GM12878 (cell line): Measurements from ENCODE around the gene KIRREL3. TPM values are rescaled to one million over a fixed set of nuclear protein-coding genes. Genes with fewer than 3 reads are reported as not detected.

Experiments used
- ATAC-seq: fragments of 200-7000 bp; cut with Tn5 transposase; 3 replicates; pipeline ENCODE4 v1.9.1; 2020; ENCODE audit warnings: mild to moderate bottlenecking, moderate library complexity
- BruUV-seq: library from RNA; stranded (reverse); fragments of 400-500 nt; replicated peaks from 2 replicates; lab custom pipeline; 2021; lab: Mats Ljungman, UMichigan
- CTCF ChIA-PET: fragments of 300-600 bp; sonication (Branson Sonifier 250); formaldehyde crosslinking; extraction: SDS; loops from one replicate; lab custom pipeline; 2021; ENCODE audit warnings: inconsistent platforms; lab: Yijun Ruan, JAX
- POLR2A ChIA-PET: fragments of 350-600 bp; formaldehyde crosslinking; extraction: SDS; loops from one replicate; lab custom pipeline; 2021; ENCODE audit warnings: inconsistent platforms; lab: Charles Lee
- RAD21 ChIA-PET: fragments of 300-600 bp; sonication (Branson Sonifier 250); formaldehyde crosslinking; loops from one replicate; lab custom pipeline; 2023; ENCODE audit warnings: antibody characterized with exemption; ENCODE audit not compliant: unreplicated experiment; lab: Charles Lee
- SMC1A ChIA-PET: fragments of 300-600 bp; sonication (Branson Sonifier 250); formaldehyde crosslinking; loops from one replicate; lab custom pipeline; 2023; ENCODE audit not compliant: unreplicated experiment, uncharacterized antibody; lab: Charles Lee
- DNase-seq: peaks from one replicate; pipeline ENCODE4 v3.0.0-alpha.2; 2011; ENCODE audit warnings: low read depth, low spot score
- FAIRE-seq: peaks from 3 replicates; lab custom pipeline; 2011; peaks lifted over from hg19 to GRCh38; lab: Jason Lieb, UNC
- H2AFZ ChIP-seq: 2 replicates; pipeline ENCODE4 v1.6.0; 2011; ENCODE audit warnings: low read depth, low read length, control low read depth; ENCODE audit not compliant: control insufficient read depth
- H3K27ac ChIP-seq: 2 replicates; pipeline ENCODE4 v1.5.1; 2011; ENCODE audit warnings: control low read depth; ENCODE audit not compliant: control insufficient read depth, insufficient read depth
- H3K27me3 ChIP-seq, 2 experiments: replicated peaks in 1 of 2; 2 replicates each; pipeline versions ENCODE4 v1.6.0 to v1.6.1; 2011; ENCODE audit warnings: low read length in 1 of 2; ENCODE audit not compliant: control insufficient read depth in 2 of 2, insufficient read depth in 2 of 2
- H3K36me3 ChIP-seq, 2 experiments: 2 replicates each; pipeline ENCODE4 v1.5.1; 2011; ENCODE audit warnings: low read length in 1 of 2; ENCODE audit not compliant: control insufficient read depth in 2 of 2, insufficient read depth in 2 of 2
- H3K4me1 ChIP-seq: 2 replicates; pipeline ENCODE4 v1.6.1; 2011; ENCODE audit warnings: mild to moderate bottlenecking, low read length, moderate library complexity, mixed read lengths; ENCODE audit not compliant: control insufficient read depth, insufficient read depth
- H3K4me2 ChIP-seq: 2 replicates; pipeline ENCODE4 v1.6.0; 2011; ENCODE audit warnings: control low read depth; ENCODE audit not compliant: control insufficient read depth, insufficient read depth
- H3K4me3 ChIP-seq: fragments of 200-600 bp; sonication (generic); 2 replicates; pipeline ENCODE4 v1.5.1; 2016
- H3K79me2 ChIP-seq: 2 replicates; pipeline ENCODE4 v1.6.0; 2011; ENCODE audit warnings: low read length; ENCODE audit not compliant: control insufficient read depth, insufficient read depth
- H3K9ac ChIP-seq: 2 replicates; pipeline ENCODE4 v1.8.0; 2011; ENCODE audit warnings: low read length, control low read depth, mixed read lengths; ENCODE audit not compliant: control insufficient read depth, insufficient read depth
- H3K9me3 ChIP-seq: replicated peaks from 3 replicates; pipeline ENCODE4 v1.5.1; 2011; ENCODE audit warnings: mild to moderate bottlenecking, low read length; ENCODE audit not compliant: control insufficient read depth, insufficient read depth
- H4K20me1 ChIP-seq: 2 replicates; pipeline ENCODE4 v1.6.0; 2011; ENCODE audit not compliant: control insufficient read depth, insufficient read depth
- ATF2 ChIP-seq: IDR thresholded peaks from 2 replicates; pipeline ENCODE4 v1.6.1; 2012; ENCODE audit warnings: low read length, inconsistent platforms
- CHD2 ChIP-seq: IDR thresholded peaks from 2 replicates; pipeline ENCODE4 v1.6.1; 2011; ENCODE audit warnings: low read depth, low read length, improper control_type of control experiment, borderline replicate concordance
- E2F8 ChIP-seq: fragments of 450-650 bp; IDR thresholded peaks from 2 replicates; pipeline ENCODE4 v1.6.1; 2018; ENCODE audit warnings: mild to moderate bottlenecking, low read depth, moderate library complexity; ENCODE audit not compliant: partially characterized antibody
- EED ChIP-seq: sonication (generic); IDR thresholded peaks from 2 replicates; pipeline ENCODE4 v1.6.1; 2016; ENCODE audit warnings: antibody characterized with exemption, low read depth
- KLF5 ChIP-seq: fragments of 450-650 bp; IDR thresholded peaks from 2 replicates; pipeline ENCODE4 v1.6.1; 2014; ENCODE audit warnings: mild to moderate bottlenecking; ENCODE audit not compliant: partially characterized antibody
- NBN ChIP-seq: fragments of 450-650 bp; IDR thresholded peaks from 2 replicates; pipeline ENCODE4 v1.6.1; 2016
- NR2F1 ChIP-seq: fragments of 450-650 bp; conservative IDR thresholded peaks from 2 replicates; pipeline ENCODE4 v1.6.1; 2017; ENCODE audit warnings: mild to moderate bottlenecking
- PAX5 ChIP-seq: IDR thresholded peaks from 2 replicates; pipeline ENCODE4 v1.6.1; 2011; ENCODE audit warnings: low read depth, low read length, borderline replicate concordance
- POLR2A ChIP-seq: IDR thresholded peaks from 2 replicates; pipeline ENCODE4 v1.6.1; 2011; ENCODE audit warnings: low read depth, mild to moderate bottlenecking, low read length
- PRDM15 ChIP-seq: fragments of 450-650 bp; formaldehyde crosslinking; IDR thresholded peaks from 2 replicates; pipeline ENCODE4 v1.4.0; 2020; ENCODE audit warnings: mild to moderate bottlenecking, moderate library complexity
- RB1 ChIP-seq: fragments of 450-650 bp; formaldehyde crosslinking; IDR thresholded peaks from 2 replicates; pipeline ENCODE4 v1.6.1; 2017; ENCODE audit warnings: mild to moderate bottlenecking, borderline replicate concordance
- ZZZ3 ChIP-seq: IDR thresholded peaks from 2 replicates; pipeline ENCODE4 v1.6.1; 2011; ENCODE audit warnings: low read depth; ENCODE audit not compliant: control insufficient read depth, insufficient read length
- WGBS: methylation state at CpG from one replicate; pipeline ENCODE4 v1.1.6; 2016; ENCODE audit warnings: low lambda C conversion rate; ENCODE audit not compliant: insufficient replicate concordance, insufficient coverage; ENCODE audit errors: missing lambda C conversion rate; 5-methylcytosine and 5-hydroxymethylcytosine counted together
- in situ Hi-C: fragments of 300-500 bp; cut with MboI; formaldehyde crosslinking; loops from 9 replicates; pipeline ENCODE4 v1.14.3; 2018; ENCODE audit warnings: mixed read lengths
- intact Hi-C: fragments of 100-400 bp; cut with micrococcal nuclease; formaldehyde crosslinking; loops from one replicate; pipeline ENCODE4 v1.14.2; 2022; ENCODE audit not compliant: unreplicated experiment
- polyA plus RNA-seq, 11 experiments: library from polyadenylated mRNA; depleted of rRNA in 4 of 11; unstranded in 6 of 11; stranded (reverse) in 5 of 11; fragments of >200 nt; fragmentation: Nextera tagmentation in 4 of 11; fragmentation: Illumina TruSeq in 1 of 11; extraction: Ambion mirVana in 4 of 11; extraction: Trizol in 1 of 11; gene quantifications; 1 replicate in 1 of 11; 2 replicates in 10 of 11; pipeline versions ENCODE4 v1.2.1 to v1.2.3, GENCODE V29; 2011 to 2016; ENCODE audit warnings: inconsistent platforms in 2 of 11, missing spikeins in 2 of 11, low read depth in 1 of 11
- total RNA-seq, 4 experiments: library from RNA; depleted of rRNA in 3 of 4; stranded (reverse); fragments of >200 nt in 3 of 4; fragmentation: Illumina TruSeq in 1 of 4; extraction: Trizol in 1 of 4; gene quantifications; 2 replicates each; pipeline versions ENCODE4 v1.2.1 to v1.2.3, GENCODE V29; 2013 to 2021

KIRREL3 gene
- total and polyA plus RNA-seq, 10 of the 15 experiments (the other 5 are each of a cell fraction or from before 2014, with no cell fraction given), result under 0.01 TPM; not detected in 9

- H3K36me3 ChIP-seq, result no peaks in the 10 kb centered on the region
- DNase-seq (no peak), ATAC-seq (no peak), FAIRE-seq (no peak)
- no peak overlapping the region for H3K9ac ChIP-seq
- H3K4me3 ChIP-seq, result no peak overlapping the region
- H3K4me2 ChIP-seq, result no peak overlapping the region
- H3K27me3 ChIP-seq, result peaks cover 3 to 5% of the 10 kb centered on the region in 2 experiments
- WGBS, result 36% methylated on average over 25 of the region's 25 CpGs
- ChIA-PET SMC1A (no interaction called here), RAD21 (no interaction called here), POLR2A (no interaction called here), CTCF (no interaction called here)
- BruUV-seq, result no TSS peak
- H4K20me1 ChIP-seq, result no peaks in the 10 kb centered on the region
- in situ Hi-C loops, result no loop called here
- no peaks in the 10 kb centered on the region for H3K9me3 ChIP-seq
- no peak for TF ChIP-seq E2F8
- TF ChIP-seq NR2F1, result no peak
- no peak for TF ChIP-seq RB1
- no peak for TF ChIP-seq ATF2
- TF ChIP-seq CHD2, result no peak
- TF ChIP-seq EED, result no peak
- no peak for TF ChIP-seq ZZZ3
- no peak for TF ChIP-seq PRDM15 (CRISPR knock-in tag)
- TF ChIP-seq NBN, result no peak
- no peak for TF ChIP-seq PAX5
- no peak for TF ChIP-seq KLF5
- TF ChIP-seq POLR2A, result no peak
- no peaks in the 10 kb centered on the region for H3K4me1 ChIP-seq
- no peak overlapping the region for H2AFZ ChIP-seq
- H3K27ac ChIP-seq, result no peak overlapping the region
- H3K79me2 ChIP-seq, result no peaks in the 10 kb centered on the region
- intact Hi-C loops, result no loop called here
These were observed 480.5 kb downstream of the KIRREL3 start for GRCh38 chr11:126519764-126520734.
